HepG2 (cell line): Measurements from ENCODE around the gene TRDMT1.

Experiments
- SMAD9 ChIP-seq: sonication (generic); formaldehyde crosslinking; IDR thresholded peaks from 2 replicates; pipeline ENCODE4 v1.5.1; 2020; ENCODE audit warnings: mild to moderate bottlenecking, missing genetic modification reagents
- SRSF1 ChIP-seq: fragments of 200-400 bp; formaldehyde crosslinking; optimal IDR thresholded peaks from 2 replicates; pipeline ENCODE3; 2017; ENCODE audit warnings: mild to moderate bottlenecking, low read depth, low read length, moderate library complexity

- no peak for TF ChIP-seq SRSF1
- TF ChIP-seq SMAD9 (CRISPR knock-in tag), result no peak
Observed at GRCh38 chr10:17233286-17233991, 32.0 kb upstream of the TRDMT1 start.
